Hippocampal formation (tissue), 2 donors: ENCODE results near the gene C1orf56.

Source experiments
- DNase-seq, 2 donors: peaks; one replicate each; lab custom pipeline; 2025; lab: John Stamatoyannopoulos, UW

Gene C1orf56

GRCh38 chr1:151047591-151047924 is at the start of gene C1orf56:
Gene C1orf56, plus strand, starts transcription at chr1:151047751. Its CDS starts 97 bp downstream, at chr1:151047848.
- peak; percentile 43 to 62 for DNase-seq

- no peak for DNase-seq
Measured at GRCh38 chr1:150997949-150998348, 49.6 kb upstream of the C1orf56 start.

GRCh38 chr1:150999051-150999674 is 48.4 kb upstream of the C1orf56 start:
- DNase-seq, result peak in 1 of 2 donors; percentile 73

GRCh38 chr1:150999926-151000325 is 47.6 kb upstream of the C1orf56 start:
- DNase-seq, result no peak

- no peak for DNase-seq
Measured at GRCh38 chr1:151000408-151000807, 47.1 kb upstream of the C1orf56 start.

- DNase-seq, result no peak
Measured at GRCh38 chr1:151001602-151002001, 45.9 kb upstream of the C1orf56 start.

GRCh38 chr1:151002051-151002450 is 45.5 kb upstream of the C1orf56 start:
- no peak for DNase-seq

- DNase-seq, result no peak
Measured at GRCh38 chr1:151002611-151003010, 44.9 kb upstream of the C1orf56 start.

GRCh38 chr1:151003180-151003579 is 44.4 kb upstream of the C1orf56 start:
- DNase-seq, result no peak

GRCh38 chr1:151005729-151006319 is 41.7 kb upstream of the C1orf56 start:
- DNase-seq, result no peak

- DNase-seq, result peak; percentile 79 to 97
Measured at GRCh38 chr1:151006327-151007052, 41.1 kb upstream of the C1orf56 start, which contains the start of gene MINDY1. Gene MINDY1, minus strand, starts transcription at chr1:151006902. Its CDS starts 4,285 bp downstream, at chr1:151002617.

GRCh38 chr1:151007853-151008243 is 39.7 kb upstream of the C1orf56 start:
- no peak for DNase-seq

GRCh38 chr1:151008244-151009205 is 39.0 kb upstream of the C1orf56 start, which contains the start of gene PRUNE1:
Gene PRUNE1, plus strand, starts transcription at chr1:151008449. Its CDS starts 184 bp downstream, at chr1:151008633.
- DNase-seq, result peak; percentile 92

- DNase-seq, result no peak
Measured at GRCh38 chr1:151009206-151009587, 38.4 kb upstream of the C1orf56 start.

- no peak for DNase-seq
Measured at GRCh38 chr1:151009674-151010345, 37.7 kb upstream of the C1orf56 start.

- DNase-seq, result no peak
Measured at GRCh38 chr1:151010346-151010726, 37.2 kb upstream of the C1orf56 start.

GRCh38 chr1:151011154-151011850 is 36.2 kb upstream of the C1orf56 start:
- DNase-seq, result no peak

GRCh38 chr1:151012684-151013471 is 34.7 kb upstream of the C1orf56 start:
- no peak for DNase-seq

- no peak for DNase-seq
Measured at GRCh38 chr1:151013518-151013917, 34.0 kb upstream of the C1orf56 start.
